HepG2 (cell line): Measurements from ENCODE around the gene SCFD2. TPM values are rescaled to one million over a fixed set of nuclear protein-coding genes. Genes with fewer than 3 reads are reported as not detected.

Source experiments
- ATAC-seq: fragments of 200-7000 bp; cut with Tn5 transposase; 3 replicates; pipeline ENCODE4 v1.9.1; 2020; ENCODE audit warnings: mild to moderate bottlenecking, moderate library complexity
- BruUV-seq: library from RNA; stranded (reverse); fragments of 400-500 nt; replicated peaks from 2 replicates; lab custom pipeline; 2021; lab: Mats Ljungman, UMichigan
- CTCF ChIA-PET: fragments of 300-600 bp; formaldehyde crosslinking; extraction: SDS; loops from one replicate; lab custom pipeline; 2021; ENCODE audit warnings: low total read pairs, inconsistent platforms, low intra/inter-chr PET ratio; lab: Yijun Ruan, JAX
- POLR2A ChIA-PET: fragments of 350-600 bp; sonication (Branson Sonifier 250); formaldehyde crosslinking; loops from one replicate; lab custom pipeline; 2020; ENCODE audit warnings: antibody characterized with exemption, inconsistent platforms; lab: Yijun Ruan, JAX
- DNase-seq: peaks from one replicate; pipeline ENCODE4 v3.0.0-alpha.2; 2015; ENCODE audit warnings: low spot score
- FAIRE-seq: peaks from 3 replicates; lab custom pipeline; 2011; peaks lifted over from hg19 to GRCh38; lab: Jason Lieb, UNC
- H2AFZ ChIP-seq: one replicate; pipeline ENCODE4 v1.6.1; 2011; ENCODE audit warnings: low read length, inconsistent platforms
- H3K27ac ChIP-seq: fragments of 300-600 bp; 3 replicates; pipeline ENCODE4 v1.8.0; 2011; ENCODE audit warnings: mixed run types, mild to moderate bottlenecking, mixed read lengths, low read length, inconsistent platforms; ENCODE audit not compliant: insufficient read depth; ENCODE audit errors: extremely low read length
- H3K27me3 ChIP-seq, 2 experiments: fragments of 200-600 bp in 1 of 2; 2 replicates in 1 of 2; 3 replicates in 1 of 2; pipeline versions ENCODE4 v1.6.0 to v1.8.0; 2011; ENCODE audit warnings: low read length in 2 of 2, mild to moderate bottlenecking in 2 of 2, moderate library complexity in 2 of 2, inconsistent platforms in 1 of 2; ENCODE audit not compliant: insufficient read depth in 2 of 2, control insufficient read depth in 1 of 2
- H3K36me3 ChIP-seq, 2 experiments: fragments of 200-600 bp in 1 of 2; replicated peaks in 1 of 2; 2 replicates in 1 of 2; 3 replicates in 1 of 2; pipeline versions ENCODE4 v1.5.1 to v1.8.0; 2011; ENCODE audit warnings: low read length in 2 of 2, inconsistent platforms in 1 of 2; ENCODE audit not compliant: insufficient read depth in 2 of 2, control insufficient read depth in 1 of 2
- H3K4me1 ChIP-seq: 2 replicates; pipeline ENCODE4 v1.5.1; 2012; ENCODE audit warnings: low read length, inconsistent platforms; ENCODE audit not compliant: insufficient read depth
- H3K4me2 ChIP-seq: 2 replicates; pipeline ENCODE4 v1.6.0; 2011; ENCODE audit warnings: low read depth, low read length, inconsistent platforms
- H3K4me3 ChIP-seq, 3 experiments: fragments of 200-600 bp in 1 of 3; sonication (generic), shearing (Covaris generic) in 1 of 3; replicated peaks in 1 of 3; 2 replicates each; pipeline ENCODE4 v1.5.1; 2011 to 2016; ENCODE audit warnings: low read length in 3 of 3, inconsistent platforms in 2 of 3, low read depth in 2 of 3, mild to moderate bottlenecking in 2 of 3, control low read depth in 1 of 3, mixed read lengths in 1 of 3; ENCODE audit not compliant: insufficient read depth in 1 of 3
- H3K79me2 ChIP-seq: one replicate; pipeline ENCODE4 v1.6.1; 2011; ENCODE audit warnings: low read length, inconsistent platforms; ENCODE audit not compliant: insufficient read depth
- H3K9ac ChIP-seq: 2 replicates; pipeline ENCODE4 v1.6.0; 2011; ENCODE audit warnings: mild to moderate bottlenecking, low read depth, low read length, inconsistent platforms; ENCODE audit not compliant: insufficient read depth
- H3K9me3 ChIP-seq: 2 replicates; pipeline ENCODE4 v1.5.1; 2012; ENCODE audit warnings: mild to moderate bottlenecking, low read length
- H4K20me1 ChIP-seq: 2 replicates; pipeline ENCODE4 v1.6.0; 2011; ENCODE audit warnings: inconsistent platforms, mild to moderate bottlenecking, low read length, moderate library complexity; ENCODE audit not compliant: insufficient read depth
- FOXK2 ChIP-seq: fragments of 450-650 bp; IDR thresholded peaks from 2 replicates; pipeline ENCODE4 v1.6.1; 2016
- HNRNPUL1 ChIP-seq: fragments of 200-400 bp; formaldehyde crosslinking; IDR thresholded peaks from 2 replicates; pipeline ENCODE4 v1.6.1; 2017; ENCODE audit warnings: low read depth, mild to moderate bottlenecking, low read length, moderate library complexity
- NFYB ChIP-seq: sonication (generic); formaldehyde crosslinking; IDR thresholded peaks from 2 replicates; pipeline ENCODE4 v1.4.0; 2020; ENCODE audit warnings: missing genetic modification reagents
- ZC3H4 ChIP-seq: sonication (generic); formaldehyde crosslinking; IDR thresholded peaks from 2 replicates; pipeline ENCODE4 v1.4.0; 2020; ENCODE audit warnings: missing genetic modification reagents, borderline replicate concordance
- ZNF124 ChIP-seq: sonication (generic); formaldehyde crosslinking; IDR thresholded peaks from 2 replicates; pipeline ENCODE4 v1.4.0; 2020; ENCODE audit warnings: missing genetic modification reagents
- ZNF136 ChIP-seq: sonication (generic); formaldehyde crosslinking; IDR thresholded peaks from 2 replicates; pipeline ENCODE4 v1.8.1; 2022; ENCODE audit warnings: low read depth, mild to moderate bottlenecking, moderate library complexity, missing genetic modification reagents
- ZNF17 ChIP-seq: sonication (generic); formaldehyde crosslinking; IDR thresholded peaks from 2 replicates; pipeline ENCODE4 v1.5.0; 2020; ENCODE audit warnings: mild to moderate bottlenecking, missing genetic modification reagents
- ZNF274 ChIP-seq: sonication (generic); formaldehyde crosslinking; IDR thresholded peaks from 2 replicates; pipeline ENCODE4 v1.5.1; 2020; ENCODE audit warnings: mild to moderate bottlenecking, missing genetic modification reagents
- ZNF572 ChIP-seq: sonication (generic); formaldehyde crosslinking; IDR thresholded peaks from 2 replicates; pipeline ENCODE4 v1.5.1; 2020; ENCODE audit warnings: mild to moderate bottlenecking, missing genetic modification reagents
- ZNF709 ChIP-seq: sonication (generic); formaldehyde crosslinking; IDR thresholded peaks from 2 replicates; pipeline ENCODE4 v1.5.0; 2020; ENCODE audit warnings: mild to moderate bottlenecking, missing genetic modification reagents
- ZNF747 ChIP-seq: sonication (generic); formaldehyde crosslinking; IDR thresholded peaks from 2 replicates; pipeline ENCODE4 v1.8.1; 2023; ENCODE audit warnings: missing genetic modification reagents, mild to moderate bottlenecking, borderline replicate concordance
- WGBS: methylation state at CpG from one replicate; pipeline ENCODE4 v1.1.6; 2017; ENCODE audit warnings: low lambda C conversion rate; 5-methylcytosine and 5-hydroxymethylcytosine counted together
- in situ Hi-C: cut with HindIII; loops from 2 replicates; pipeline ENCODE4 v1.10.0; 2017; ENCODE audit warnings: low pct_unique_long_range_greater_than_20kb; ENCODE audit not compliant: extremely low pct_ligation_motif_present
- intact Hi-C: fragments of 100-400 bp; cut with micrococcal nuclease; formaldehyde crosslinking; loops from one replicate; pipeline ENCODE4 v1.10.0; 2022; ENCODE audit not compliant: unreplicated experiment
- polyA plus RNA-seq, 8 experiments: library from polyadenylated mRNA; depleted of rRNA in 3 of 8; stranded (reverse) in 7 of 8; unstranded in 1 of 8; fragments of >200 nt; fragmentation: Illumina TruSeq in 4 of 8; extraction: Trizol in 4 of 8; gene quantifications; 2 replicates each; pipeline versions ENCODE4 v1.2.1 to v1.2.3, GENCODE V29; 2011 to 2016; ENCODE audit warnings: low read depth in 4 of 8, missing spikeins in 1 of 8, mixed read lengths in 1 of 8; ENCODE audit not compliant: insufficient read depth in 1 of 8
- total RNA-seq, 5 experiments: library from RNA; depleted of rRNA; stranded (reverse); fragments of >200 nt; fragmentation: Illumina TruSeq; extraction: Trizol; gene quantifications; 2 replicates each; pipeline ENCODE4 v1.2.3, GENCODE V29; 2016; ENCODE audit warnings: low read depth in 1 of 5
- TF ChIP-seq, protein P1 (sequence below): sonication (generic); formaldehyde crosslinking; conservative IDR thresholded peaks from 2 replicates; pipeline ENCODE4 v1.4.0; 2020; ENCODE audit warnings: missing genetic modification reagents

Gene SCFD2
- total and polyA plus RNA-seq, 2 of the 13 experiments (the other 11 are each of a cell fraction or from before 2014, with no cell fraction given) = 4.6 to 15.6 TPM

DNA sequence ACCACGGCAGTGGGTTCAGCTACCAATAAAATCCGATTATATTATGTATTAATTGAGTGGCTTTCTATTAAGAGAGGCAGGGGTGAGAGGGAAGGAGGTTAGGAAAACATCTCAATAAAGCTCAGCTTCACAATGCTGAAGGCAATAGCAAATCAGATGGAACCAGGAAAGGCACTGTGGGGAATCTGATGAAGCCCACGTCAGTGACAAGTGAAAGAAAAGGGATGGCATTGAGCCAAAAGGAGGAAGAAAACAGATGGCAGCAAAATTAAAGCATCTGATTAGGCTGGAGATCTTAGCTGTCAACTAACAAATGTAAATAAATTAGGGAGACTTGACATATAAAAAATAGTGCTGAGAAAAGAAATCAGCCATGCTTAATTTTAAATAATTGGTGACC is 322.8 kb downstream of the SCFD2 start:
- Histone ChIP-seq H3K4me2 (no peak overlapping the region), H3K4me1 (peaks cover 9% of the 10 kb centered on the region), H3K36me3 (no peaks in the 10 kb centered on the region)
- DNase-seq = no peak
- TF ChIP-seq ZNF17 = no peak
- no peak for TF ChIP-seq ZNF274 (CRISPR knock-in tag)
- no peak for TF ChIP-seq ZNF709 (CRISPR knock-in tag)
- no peak for TF ChIP-seq ZC3H4 (CRISPR knock-in tag)
- TF ChIP-seq, protein P1, sequence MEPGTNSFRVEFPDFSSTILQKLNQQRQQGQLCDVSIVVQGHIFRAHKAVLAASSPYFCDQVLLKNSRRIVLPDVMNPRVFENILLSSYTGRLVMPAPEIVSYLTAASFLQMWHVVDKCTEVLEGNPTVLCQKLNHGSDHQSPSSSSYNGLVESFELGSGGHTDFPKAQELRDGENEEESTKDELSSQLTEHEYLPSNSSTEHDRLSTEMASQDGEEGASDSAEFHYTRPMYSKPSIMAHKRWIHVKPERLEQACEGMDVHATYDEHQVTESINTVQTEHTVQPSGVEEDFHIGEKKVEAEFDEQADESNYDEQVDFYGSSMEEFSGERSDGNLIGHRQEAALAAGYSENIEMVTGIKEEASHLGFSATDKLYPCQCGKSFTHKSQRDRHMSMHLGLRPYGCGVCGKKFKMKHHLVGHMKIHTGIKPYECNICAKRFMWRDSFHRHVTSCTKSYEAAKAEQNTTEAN (CRISPR knock-in tag) = no peak
- TF ChIP-seq NFYB (CRISPR knock-in tag) = no peak
- no peak for TF ChIP-seq ZNF124 (CRISPR knock-in tag)
- TF ChIP-seq FOXK2 = no peak
- no peak for TF ChIP-seq HNRNPUL1
- no peak for TF ChIP-seq ZNF572
- no peak for TF ChIP-seq ZNF747 (CRISPR knock-in tag)
- TF ChIP-seq ZNF136 (CRISPR knock-in tag) = no peak
- TF ChIP-seq, all 625 proteins: peak for 0
- POLR2A ChIA-PET = no interaction called here
- H3K27ac ChIP-seq = no peak overlapping the region
- H3K79me2 ChIP-seq = no peaks in the 10 kb centered on the region
- H3K9me3 ChIP-seq = no peaks in the 10 kb centered on the region
- H4K20me1 ChIP-seq = no peaks in the 10 kb centered on the region
- no peak for FAIRE-seq
- no peak for ATAC-seq
- no peak overlapping the region for H2AFZ ChIP-seq
- CTCF ChIA-PET = no interaction called here
- 96% methylated on average over 3 of the region's 3 CpGs for WGBS
- H3K27me3 ChIP-seq = no peaks in the 10 kb centered on the region
- intact Hi-C loops = no loop called here
- no peak overlapping the region for H3K4me3 ChIP-seq
- no peak overlapping the region for H3K9ac ChIP-seq
- in situ Hi-C loops = no loop called here
- BruUV-seq = no TSS peak
